Keratinocyte (primary cell): ENCODE measurements around the gene CTIF. TPM values are rescaled to one million over a fixed set of nuclear protein-coding genes. Genes with fewer than 3 reads are reported as not detected.

Experiments used
- DNase-seq: peaks from one replicate; pipeline ENCODE4 v3.0.0-alpha.2; 2011; ENCODE audit warnings: low read depth, missing footprints, low spot score
- FAIRE-seq: peaks from 2 replicates; lab custom pipeline; 2011; peaks lifted over from hg19 to GRCh38; lab: Jason Lieb, UNC
- H2AFZ ChIP-seq: 2 replicates; pipeline ENCODE4 v1.6.0; 2012; ENCODE audit warnings: low read length, control low read depth, inconsistent platforms; ENCODE audit not compliant: control insufficient read depth
- H3K27ac ChIP-seq: 2 replicates; pipeline ENCODE4 v1.5.1; 2011; ENCODE audit warnings: low read length; ENCODE audit not compliant: control insufficient read depth, insufficient read depth
- H3K27me3 ChIP-seq: 3 replicates; pipeline ENCODE4 v1.6.0; 2011; ENCODE audit warnings: low read length; ENCODE audit not compliant: control insufficient read depth, insufficient read depth; ENCODE audit errors: extremely low read depth
- H3K36me3 ChIP-seq, 2 experiments: 2 replicates in 1 of 2; 3 replicates in 1 of 2; pipeline ENCODE4 v1.5.1; 2011; ENCODE audit warnings: low read length in 2 of 2, mild to moderate bottlenecking in 1 of 2; ENCODE audit not compliant: control insufficient read depth in 2 of 2, insufficient read depth in 2 of 2; ENCODE audit errors: extremely low read depth in 1 of 2
- H3K4me1 ChIP-seq: 3 replicates; pipeline ENCODE4 v1.5.1; 2011; ENCODE audit warnings: low read length; ENCODE audit not compliant: control insufficient read depth, insufficient read depth; ENCODE audit errors: extremely low read depth
- H3K4me2 ChIP-seq: 3 replicates; pipeline ENCODE4 v1.6.0; 2011; ENCODE audit warnings: low read depth, low read length; ENCODE audit not compliant: control insufficient read depth, insufficient read depth; ENCODE audit errors: extremely low read depth
- H3K4me3 ChIP-seq, 3 experiments: fragments of 200-600 bp in 1 of 3; sonication (generic) in 1 of 3; 2 replicates in 2 of 3; 3 replicates in 1 of 3; pipeline ENCODE4 v1.5.1; 2011 to 2016; ENCODE audit warnings: low read length in 3 of 3, mild to moderate bottlenecking in 3 of 3, control low read depth in 2 of 3, inconsistent platforms in 1 of 3, low read depth in 1 of 3, mixed read lengths in 1 of 3, mixed run types in 1 of 3, moderate library complexity in 1 of 3; ENCODE audit not compliant: control insufficient read depth in 2 of 3, insufficient read depth in 2 of 3; ENCODE audit errors: extremely low read depth in 1 of 3
- H3K79me2 ChIP-seq: 2 replicates; pipeline ENCODE4 v1.6.0; 2012; ENCODE audit warnings: low read length; ENCODE audit not compliant: control insufficient read depth, insufficient read depth
- H3K9ac ChIP-seq: 3 replicates; pipeline ENCODE4 v1.6.0; 2011; ENCODE audit warnings: low read length; ENCODE audit not compliant: control insufficient read depth, insufficient read depth; ENCODE audit errors: extremely low read depth
- H3K9me1 ChIP-seq: 3 replicates; pipeline ENCODE4 v1.6.0; 2011; ENCODE audit warnings: low read length; ENCODE audit not compliant: control insufficient read depth, insufficient read depth; ENCODE audit errors: extremely low read depth
- H3K9me3 ChIP-seq: 2 replicates; pipeline ENCODE4 v1.5.1; 2012; ENCODE audit warnings: low read depth, low read length; ENCODE audit not compliant: control insufficient read depth
- H4K20me1 ChIP-seq: 3 replicates; pipeline ENCODE4 v1.6.0; 2011; ENCODE audit warnings: low read length; ENCODE audit not compliant: control insufficient read depth, insufficient read depth; ENCODE audit errors: extremely low read depth
- EZH2 ChIP-seq: IDR thresholded peaks from one replicate; pipeline ENCODE4 v1.6.1; 2012; ENCODE audit warnings: inconsistent platforms, mild to moderate bottlenecking, low read length, moderate library complexity
- dilution Hi-C: fragments of 300-500 bp; cut with MboI; formaldehyde crosslinking; loops from one replicate; pipeline ENCODE4 v1.7.0; 2020; ENCODE audit warnings: low sequenced_read_pairs; ENCODE audit not compliant: extremely low pct_ligation_motif_present
- polyA plus RNA-seq, 5 experiments: library from polyadenylated mRNA; depleted of rRNA in 3 of 5; stranded (reverse) in 3 of 5; stranded (forward) in 1 of 5; unstranded in 1 of 5; fragments of >200 nt; gene quantifications; 1 replicate in 1 of 5; 2 replicates in 3 of 5; 3 replicates in 1 of 5; pipeline versions ENCODE4 v1.2.1 to v1.2.3, GENCODE V29; 2011 to 2012; ENCODE audit warnings: missing spikeins in 2 of 5, low read depth in 1 of 5, low replicate concordance in 1 of 5
- TF ChIP-seq, protein P1 (sequence below), 3 experiments: IDR thresholded peaks in 1 of 3; conservative IDR thresholded peaks in 1 of 3; optimal IDR thresholded peaks in 1 of 3; 2 replicates in 2 of 3; 3 replicates in 1 of 3; pipeline versions ENCODE3 to v1.5.1; 2011; ENCODE audit warnings: low read length in 3 of 3, mild to moderate bottlenecking in 3 of 3, moderate library complexity in 2 of 3, control low read depth in 1 of 3, inconsistent platforms in 1 of 3; ENCODE audit not compliant: insufficient read depth in 2 of 3; ENCODE audit errors: extremely low read depth in 1 of 3

The CTIF gene
- polyA plus RNA-seq, 1 donor (not counting 4 experiments of a cell fraction or from before 2014, with no cell fraction given): 15.0 TPM

DNA sequence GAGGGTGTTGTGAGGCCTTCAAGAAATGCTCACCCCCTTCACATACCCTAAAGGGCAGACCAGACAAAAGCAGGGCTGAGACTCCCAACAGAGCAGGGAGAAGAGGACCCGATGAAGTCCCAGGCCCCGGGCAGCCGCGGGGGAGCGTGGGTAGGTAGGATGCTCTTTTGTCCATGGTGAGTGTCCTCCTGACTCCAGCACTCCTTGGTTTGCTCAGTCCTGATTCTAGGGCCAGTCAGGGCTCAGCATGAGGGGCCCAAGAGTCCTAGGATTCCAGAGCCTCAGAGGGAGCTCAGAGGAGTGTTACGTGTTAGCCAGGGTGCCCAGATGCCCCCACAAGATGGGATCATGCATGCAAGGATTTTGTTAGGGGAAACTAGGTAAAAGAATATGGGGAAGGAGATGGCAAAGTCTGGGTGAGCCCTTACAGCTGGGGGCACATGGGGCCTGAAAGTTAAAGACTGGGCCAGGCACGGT, 347.1 kb downstream of the CTIF start:
- Histone ChIP-seq H3K9me1 (no peaks in the 10 kb centered on the region), H2AFZ (no peak overlapping the region), H3K9me3 (no peaks in the 10 kb centered on the region), H3K4me3 (no peak overlapping the region), H3K9ac (no peak overlapping the region), H3K4me2 (no peak overlapping the region), H3K27ac (no peak overlapping the region), H3K27me3 (no peaks in the 10 kb centered on the region), H4K20me1 (no peaks in the 10 kb centered on the region), H3K36me3 (no peaks in the 10 kb centered on the region), H3K4me1 (no peaks in the 10 kb centered on the region), H3K79me2 (no peaks in the 10 kb centered on the region)
- dilution Hi-C loops: no loop called here
- no peak for FAIRE-seq
- TF ChIP-seq, protein P1, sequence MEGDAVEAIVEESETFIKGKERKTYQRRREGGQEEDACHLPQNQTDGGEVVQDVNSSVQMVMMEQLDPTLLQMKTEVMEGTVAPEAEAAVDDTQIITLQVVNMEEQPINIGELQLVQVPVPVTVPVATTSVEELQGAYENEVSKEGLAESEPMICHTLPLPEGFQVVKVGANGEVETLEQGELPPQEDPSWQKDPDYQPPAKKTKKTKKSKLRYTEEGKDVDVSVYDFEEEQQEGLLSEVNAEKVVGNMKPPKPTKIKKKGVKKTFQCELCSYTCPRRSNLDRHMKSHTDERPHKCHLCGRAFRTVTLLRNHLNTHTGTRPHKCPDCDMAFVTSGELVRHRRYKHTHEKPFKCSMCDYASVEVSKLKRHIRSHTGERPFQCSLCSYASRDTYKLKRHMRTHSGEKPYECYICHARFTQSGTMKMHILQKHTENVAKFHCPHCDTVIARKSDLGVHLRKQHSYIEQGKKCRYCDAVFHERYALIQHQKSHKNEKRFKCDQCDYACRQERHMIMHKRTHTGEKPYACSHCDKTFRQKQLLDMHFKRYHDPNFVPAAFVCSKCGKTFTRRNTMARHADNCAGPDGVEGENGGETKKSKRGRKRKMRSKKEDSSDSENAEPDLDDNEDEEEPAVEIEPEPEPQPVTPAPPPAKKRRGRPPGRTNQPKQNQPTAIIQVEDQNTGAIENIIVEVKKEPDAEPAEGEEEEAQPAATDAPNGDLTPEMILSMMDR (optimal IDR thresholded peaks at IDR 0.05 in 1 of 3, IDR thresholded peaks at IDR 0.05 in 1 of 3, conservative IDR thresholded peaks at IDR 0.05 in 1 of 3; ENCODE audit: extremely low read depth in 1 of 3, insufficient read depth in 2 of 3, low read length in 3 of 3): no peak
- TF ChIP-seq EZH2: no peak
- no peak for DNase-seq

DNA sequence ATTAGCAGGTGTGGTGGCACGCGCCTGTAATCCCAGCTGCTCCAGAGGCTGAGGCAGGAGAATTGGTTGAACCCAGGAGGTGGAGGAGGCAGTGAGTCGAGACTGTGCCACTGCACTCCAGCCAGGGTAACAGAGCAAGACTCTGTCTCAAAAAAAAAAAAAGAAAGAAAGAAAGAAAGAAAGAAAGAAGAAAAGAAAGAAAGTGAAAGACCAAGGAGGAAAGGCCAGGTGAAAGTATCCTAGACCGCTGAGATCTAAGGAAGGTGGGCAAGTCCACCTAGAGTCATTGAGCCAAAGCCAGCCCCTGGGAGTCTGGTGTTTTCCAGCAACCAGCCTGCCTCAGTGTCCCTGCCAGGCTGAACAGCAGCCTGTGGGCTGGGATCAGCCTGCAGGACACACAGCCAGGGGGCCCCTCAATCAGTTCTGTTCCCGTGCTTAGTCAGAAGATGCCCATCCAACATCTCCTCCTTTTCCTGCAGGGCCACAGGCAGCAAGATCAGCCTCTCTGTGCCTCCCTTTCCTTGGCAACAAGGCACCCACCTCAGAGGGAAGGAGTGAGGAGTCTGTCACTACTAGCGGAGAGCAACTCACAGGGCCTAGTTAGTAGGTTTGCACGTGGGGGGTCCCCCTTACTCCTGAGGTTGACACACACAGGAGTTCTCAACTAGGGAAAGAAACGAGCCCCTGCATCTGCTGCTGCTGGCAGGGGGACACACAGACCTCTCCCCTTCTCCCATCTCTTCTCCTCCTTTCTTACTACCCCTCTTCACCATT, 347.9 kb downstream of the CTIF start:
- Histone ChIP-seq H3K9ac (no peak overlapping the region), H3K4me1 (no peaks in the 10 kb centered on the region), H3K27ac (no peak overlapping the region), H3K9me3 (no peaks in the 10 kb centered on the region), H2AFZ (no peak overlapping the region), H3K9me1 (no peaks in the 10 kb centered on the region), H3K27me3 (no peaks in the 10 kb centered on the region), H4K20me1 (no peaks in the 10 kb centered on the region), H3K79me2 (no peaks in the 10 kb centered on the region), H3K4me3 (no peak overlapping the region), H3K36me3 (no peaks in the 10 kb centered on the region), H3K4me2 (no peak overlapping the region)
- dilution Hi-C loops: no loop called here
- DNase-seq (no peak), FAIRE-seq (no peak)
- TF ChIP-seq EZH2: no peak
- TF ChIP-seq, protein P1 (optimal IDR thresholded peaks at IDR 0.05 in 1 of 3, IDR thresholded peaks at IDR 0.05 in 1 of 3, conservative IDR thresholded peaks at IDR 0.05 in 1 of 3; ENCODE audit: extremely low read depth in 1 of 3, insufficient read depth in 2 of 3, low read length in 3 of 3): no peak
